PC-3 (cell line): ENCODE results near the gene PROP1.

ENCODE experiments used
- CTCF ChIP-seq: fragments of 300-600 bp; sonication (generic); conservative IDR thresholded peaks from 2 replicates; pipeline ENCODE4 v1.5.1; 2017; ENCODE audit warnings: antibody characterized with exemption, low read depth, mild to moderate bottlenecking, low read length
- EZH2 ChIP-seq: fragments of 300-600 bp; sonication (generic); IDR thresholded peaks from one replicate; pipeline ENCODE4 v1.6.1; 2017; ENCODE audit warnings: antibody characterized with exemption, mild to moderate bottlenecking, low read length; ENCODE audit not compliant: unreplicated experiment
- EZH2phosphoT487 ChIP-seq: fragments of 300-600 bp; sonication (generic); IDR thresholded peaks from 2 replicates; pipeline ENCODE4 v1.6.1; 2018; ENCODE audit warnings: mild to moderate bottlenecking, antibody characterized with exemption, low read length, borderline replicate concordance

- TF ChIP-seq CTCF, result no peak
- TF ChIP-seq EZH2, result no peak
- no peak for TF ChIP-seq EZH2phosphoT487
Measured at GRCh38 chr5:177984584-177985206, 11.3 kb downstream of the PROP1 start.
